Activated T-helper 2 cell treated with anti-CD3 and anti-CD28 coated beads, Interferon-gamma antibody, Interleukin-2, Interleukin-4, amounts not matched to agents 10 μg/mL and 5 μg/mL and 100 μg/mL, durations not matched to agents 14 hours and 24 hours and 36 hours (primary cell): ENCODE data around the gene CPAMD8. TPM values are rescaled to one million over a fixed set of nuclear protein-coding genes. Genes with fewer than 3 reads are reported as not detected.

Experiments
- DNase-seq: peaks from one replicate; pipeline ENCODE4 v3.0.0; 2021; ENCODE audit warnings: low spot score
- H3K27ac Mint-ChIP-seq: one replicate; pipeline ENCODE4 v1.8.0; 2021; ENCODE audit warnings: mixed read lengths
- H3K27me3 Mint-ChIP-seq: one replicate; pipeline ENCODE4 v1.8.0; 2021; ENCODE audit warnings: low read depth, mixed read lengths
- H3K36me3 Mint-ChIP-seq: one replicate; pipeline ENCODE4 v1.8.0; 2021; ENCODE audit warnings: low read depth, mixed read lengths
- H3K4me1 Mint-ChIP-seq: one replicate; pipeline ENCODE4 v1.8.0; 2021; ENCODE audit warnings: low read depth, mixed read lengths
- H3K4me3 Mint-ChIP-seq: one replicate; pipeline ENCODE4 v1.8.0; 2021; ENCODE audit warnings: low read depth, mild to moderate bottlenecking, moderate library complexity, mixed read lengths
- H3K9me3 Mint-ChIP-seq: one replicate; pipeline ENCODE4 v1.8.0; 2021; ENCODE audit warnings: mixed read lengths
- intact Hi-C: fragments of 100-400 bp; cut with micrococcal nuclease; formaldehyde crosslinking; loops from one replicate; pipeline ENCODE4 v1.15.1; 2023
- total RNA-seq: library from RNA; stranded (reverse); gene quantifications from 2 replicates; pipeline ENCODE4 v1.2.3, GENCODE V29; 2022

Gene CPAMD8
- total RNA-seq, 1 donor from 2014 or later, result 0.27 TPM

GRCh38 chr19:16897029-16897855 lies 129.4 kb downstream of the CPAMD8 start:
- H3K36me3 Mint-ChIP-seq, result no peaks in the 10 kb centered on the region
- H3K9me3 Mint-ChIP-seq, result no peaks in the 10 kb centered on the region
- DNase-seq, result peak; percentile 67
- H3K4me1 Mint-ChIP-seq, result peaks cover 25% of the 10 kb centered on the region
- intact Hi-C loops, result loop anchor here (5.0 kb wide), 1 partner anchor 70 kb away; the partner anchor contains the start of gene SIN3B
- peak overlapping the region; percentile 64 for H3K4me3 Mint-ChIP-seq
- H3K27me3 Mint-ChIP-seq, result peaks cover 25% of the 10 kb centered on the region
- no peak overlapping the region for H3K27ac Mint-ChIP-seq

GRCh38 chr19:16896146-16897028 lies 130.2 kb downstream of the CPAMD8 start:
- Mint-ChIP-seq H3K27me3 (peaks cover 25% of the 10 kb centered on the region), H3K36me3 (no peaks in the 10 kb centered on the region), H3K4me3 (peak overlapping the region; percentile 61), H3K9me3 (no peaks in the 10 kb centered on the region), H3K27ac (no peak overlapping the region), H3K4me1 (peaks cover 25% of the 10 kb centered on the region)
- no peak for DNase-seq
- intact Hi-C loops, result loop anchor here (5.0 kb wide), 1 partner anchor 69 kb away; the partner anchor contains the start of gene SIN3B

GRCh38 chr19:16895467-16896145 lies 131.0 kb downstream of the CPAMD8 start:
- Mint-ChIP-seq H3K27ac (no peak overlapping the region), H3K4me3 (no peak overlapping the region), H3K36me3 (no peaks in the 10 kb centered on the region), H3K4me1 (peaks cover 27% of the 10 kb centered on the region), H3K27me3 (peaks cover 25% of the 10 kb centered on the region), H3K9me3 (no peaks in the 10 kb centered on the region)
- intact Hi-C loops, result loop anchor here (5.0 kb wide), 1 partner anchor 68 kb away; the partner anchor contains the start of gene SIN3B
- no peak for DNase-seq

- peaks cover 24% of the 10 kb centered on the region for H3K27me3 Mint-ChIP-seq
- H3K9me3 Mint-ChIP-seq, result no peaks in the 10 kb centered on the region
- H3K36me3 Mint-ChIP-seq, result no peaks in the 10 kb centered on the region
- DNase-seq, result no peak
- no peak overlapping the region for H3K27ac Mint-ChIP-seq
- H3K4me3 Mint-ChIP-seq, result no peak overlapping the region
- H3K4me1 Mint-ChIP-seq, result peaks cover 21% of the 10 kb centered on the region
- intact Hi-C loops, result no loop called here
These were observed 132.5 kb downstream of the CPAMD8 start for GRCh38 chr19:16894080-16894479.

- Mint-ChIP-seq H3K4me1 (peaks cover 21% of the 10 kb centered on the region), H3K27ac (no peak overlapping the region), H3K4me3 (no peak overlapping the region), H3K9me3 (no peaks in the 10 kb centered on the region), H3K36me3 (no peaks in the 10 kb centered on the region), H3K27me3 (peaks cover 21% of the 10 kb centered on the region)
- DNase-seq, result no peak
- intact Hi-C loops, result no loop called here
These were observed 133.0 kb downstream of the CPAMD8 start for GRCh38 chr19:16893686-16893989.

GRCh38 chr19:16892868-16893685 lies 133.5 kb downstream of the CPAMD8 start:
- Mint-ChIP-seq H3K27me3 (peaks cover 15% of the 10 kb centered on the region), H3K4me1 (peaks cover 16% of the 10 kb centered on the region), H3K27ac (no peak overlapping the region), H3K9me3 (no peaks in the 10 kb centered on the region), H3K36me3 (no peaks in the 10 kb centered on the region), H3K4me3 (no peak overlapping the region)
- no peak for DNase-seq
- intact Hi-C loops, result no loop called here

GRCh38 chr19:16892436-16892835 lies 134.2 kb downstream of the CPAMD8 start:
- no peak overlapping the region for H3K4me3 Mint-ChIP-seq
- H3K36me3 Mint-ChIP-seq, result no peaks in the 10 kb centered on the region
- peaks cover 16% of the 10 kb centered on the region for H3K4me1 Mint-ChIP-seq
- intact Hi-C loops, result no loop called here
- H3K27me3 Mint-ChIP-seq, result peaks cover 14% of the 10 kb centered on the region
- no peak for DNase-seq
- no peaks in the 10 kb centered on the region for H3K9me3 Mint-ChIP-seq
- H3K27ac Mint-ChIP-seq, result no peak overlapping the region

GRCh38 chr19:16891696-16892382 lies 134.8 kb downstream of the CPAMD8 start:
- H3K27me3 Mint-ChIP-seq, result peaks cover 14% of the 10 kb centered on the region
- no peak overlapping the region for H3K4me3 Mint-ChIP-seq
- no peaks in the 10 kb centered on the region for H3K9me3 Mint-ChIP-seq
- no peak for DNase-seq
- intact Hi-C loops, result no loop called here
- H3K4me1 Mint-ChIP-seq, result peaks cover 16% of the 10 kb centered on the region
- H3K27ac Mint-ChIP-seq, result no peak overlapping the region
- no peaks in the 10 kb centered on the region for H3K36me3 Mint-ChIP-seq

- Mint-ChIP-seq H3K36me3 (no peaks in the 10 kb centered on the region), H3K27ac (no peak overlapping the region), H3K4me3 (no peak overlapping the region), H3K4me1 (peaks cover 16% of the 10 kb centered on the region), H3K27me3 (peaks cover 12% of the 10 kb centered on the region), H3K9me3 (no peaks in the 10 kb centered on the region)
- intact Hi-C loops, result no loop called here
- no peak for DNase-seq
These were observed 136.0 kb downstream of the CPAMD8 start for GRCh38 chr19:16890461-16891184.

- Mint-ChIP-seq H3K36me3 (no peaks in the 10 kb centered on the region), H3K4me3 (no peak overlapping the region), H3K9me3 (no peaks in the 10 kb centered on the region), H3K27me3 (peaks cover 6% of the 10 kb centered on the region), H3K27ac (no peak overlapping the region), H3K4me1 (peaks cover 14% of the 10 kb centered on the region)
- intact Hi-C loops, result no loop called here
- no peak for DNase-seq
These were observed 136.6 kb downstream of the CPAMD8 start for GRCh38 chr19:16889883-16890460.

GRCh38 chr19:16889366-16889882 lies 137.2 kb downstream of the CPAMD8 start:
- no peak overlapping the region for H3K4me3 Mint-ChIP-seq
- no peaks in the 10 kb centered on the region for H3K36me3 Mint-ChIP-seq
- no peak for DNase-seq
- H3K9me3 Mint-ChIP-seq, result no peaks in the 10 kb centered on the region
- peaks cover 14% of the 10 kb centered on the region for H3K4me1 Mint-ChIP-seq
- intact Hi-C loops, result no loop called here
- H3K27ac Mint-ChIP-seq, result no peak overlapping the region
- peaks cover 2% of the 10 kb centered on the region for H3K27me3 Mint-ChIP-seq
